Fibroblast of skin of left biceps (primary cell): ENCODE data around the gene MOB3B.

Experiments used
- DNase-seq, 2 experiments: peaks; one replicate each; pipeline ENCODE4 v3.0.0-alpha.2; 2013; ENCODE audit warnings: low read depth in 2 of 2

Gene MOB3B

GRCh38 chr9:27365707-27366376 lies 163.8 kb downstream of the MOB3B start:
- DNase-seq: peak; percentile 28 to 40

GRCh38 chr9:27362447-27363210 lies 167.0 kb downstream of the MOB3B start:
- no peak for DNase-seq

- DNase-seq: no peak
Measured at GRCh38 chr9:27361492-27361891, 168.1 kb downstream of the MOB3B start.

- DNase-seq: no peak
Measured at GRCh38 chr9:27359763-27360162, 169.9 kb downstream of the MOB3B start.

GRCh38 chr9:27358007-27358406 lies 171.6 kb downstream of the MOB3B start:
- DNase-seq: no peak

GRCh38 chr9:27356446-27356845 lies 173.2 kb downstream of the MOB3B start:
- DNase-seq: no peak

- no peak for DNase-seq
Measured at GRCh38 chr9:27355166-27355565, 174.4 kb downstream of the MOB3B start.

- no peak for DNase-seq
Measured at GRCh38 chr9:27353474-27354229, 176.0 kb downstream of the MOB3B start.

- DNase-seq: no peak
Measured at GRCh38 chr9:27353166-27353473, 176.5 kb downstream of the MOB3B start.

GRCh38 chr9:27352457-27353165 lies 177.0 kb downstream of the MOB3B start:
- no peak for DNase-seq

- no peak for DNase-seq
Measured at GRCh38 chr9:27351438-27351837, 178.2 kb downstream of the MOB3B start.

GRCh38 chr9:27350382-27350976 lies 179.1 kb downstream of the MOB3B start:
- no peak for DNase-seq

GRCh38 chr9:27349698-27350080 lies 179.9 kb downstream of the MOB3B start:
- DNase-seq: no peak

GRCh38 chr9:27348785-27349697 lies 180.6 kb downstream of the MOB3B start:
- no peak for DNase-seq

- no peak for DNase-seq
Measured at GRCh38 chr9:27347889-27348288, 181.7 kb downstream of the MOB3B start.

- DNase-seq: no peak
Measured at GRCh38 chr9:27344776-27345175, 184.8 kb downstream of the MOB3B start.

GRCh38 chr9:27341545-27342294 lies 187.9 kb downstream of the MOB3B start:
- no peak for DNase-seq

GRCh38 chr9:27340961-27341511 lies 188.6 kb downstream of the MOB3B start:
- DNase-seq: no peak

GRCh38 chr9:27340285-27340674 lies 189.3 kb downstream of the MOB3B start:
- DNase-seq: no peak
